Endothelial cell of hepatic sinusoid (primary cell): Measurements from ENCODE around the gene HSP90B1.

Experiments used
- in situ Hi-C: cut with HindIII; loops from 2 replicates; pipeline ENCODE4 v1.10.0; 2017; ENCODE audit warnings: low sequenced_read_pairs

HSP90B1 gene

GRCh38 chr12:103929046-103929783, 995 bp upstream of the HSP90B1 start:
- in situ Hi-C loops: no loop called here

- in situ Hi-C loops: no loop called here
These were observed 501 bp upstream of the HSP90B1 start for GRCh38 chr12:103929784-103930033.

- in situ Hi-C loops: no loop called here
These were observed 851 bp downstream of the HSP90B1 start for GRCh38 chr12:103930787-103931735.

- in situ Hi-C loops: no loop called here
These were observed 3.0 kb downstream of the HSP90B1 start for GRCh38 chr12:103933237-103933636.

- in situ Hi-C loops: no loop called here
These were observed 6.5 kb downstream of the HSP90B1 start for GRCh38 chr12:103936679-103937078.

- in situ Hi-C loops: no loop called here
These were observed 14.8 kb downstream of the HSP90B1 start for GRCh38 chr12:103944964-103945363.

- in situ Hi-C loops: no loop called here
These were observed 17.8 kb downstream of the HSP90B1 start for GRCh38 chr12:103947871-103948555.

- in situ Hi-C loops: no loop called here
These were observed 18.7 kb downstream of the HSP90B1 start for GRCh38 chr12:103948746-103949406.

GRCh38 chr12:103952497-103952896, 22.3 kb downstream of the HSP90B1 start:
- in situ Hi-C loops: no loop called here

GRCh38 chr12:103955811-103956508, 25.8 kb downstream of the HSP90B1 start:
- in situ Hi-C loops: no loop called here

- in situ Hi-C loops: no loop called here
These were observed 26.4 kb downstream of the HSP90B1 start for GRCh38 chr12:103956509-103957027.

- in situ Hi-C loops: no loop called here
These were observed 27.7 kb downstream of the HSP90B1 start for GRCh38 chr12:103957865-103958388.

GRCh38 chr12:103958621-103959020, 28.4 kb downstream of the HSP90B1 start:
- in situ Hi-C loops: no loop called here

- in situ Hi-C loops: no loop called here
These were observed 30.5 kb downstream of the HSP90B1 start for GRCh38 chr12:103960616-103961227.

- in situ Hi-C loops: no loop called here
These were observed 32.3 kb downstream of the HSP90B1 start for GRCh38 chr12:103962493-103962892.

- in situ Hi-C loops: no loop called here
These were observed 34.6 kb downstream of the HSP90B1 start for GRCh38 chr12:103964805-103965204.

GRCh38 chr12:103965255-103965589, 35.0 kb downstream of the HSP90B1 start:
- in situ Hi-C loops: no loop called here

GRCh38 chr12:103965590-103966504, 35.6 kb downstream of the HSP90B1 start, which contains the start of gene TDG:
TSS of gene TDG (plus strand) at chr12:103965872. CDS start at chr12:103966038, 166 bp downstream.
- in situ Hi-C loops: no loop called here

GRCh38 chr12:103966736-103967135, 36.5 kb downstream of the HSP90B1 start:
- in situ Hi-C loops: no loop called here
